NCI-H2227 treated with DMSO at 0.1 percent for 48 hours (cell line): ENCODE results near the gene ZNF385D.

ENCODE experiments used
- DNase-seq: peaks from one replicate; lab custom pipeline; 2025; lab: John Stamatoyannopoulos, UW

Gene ZNF385D, protein sequence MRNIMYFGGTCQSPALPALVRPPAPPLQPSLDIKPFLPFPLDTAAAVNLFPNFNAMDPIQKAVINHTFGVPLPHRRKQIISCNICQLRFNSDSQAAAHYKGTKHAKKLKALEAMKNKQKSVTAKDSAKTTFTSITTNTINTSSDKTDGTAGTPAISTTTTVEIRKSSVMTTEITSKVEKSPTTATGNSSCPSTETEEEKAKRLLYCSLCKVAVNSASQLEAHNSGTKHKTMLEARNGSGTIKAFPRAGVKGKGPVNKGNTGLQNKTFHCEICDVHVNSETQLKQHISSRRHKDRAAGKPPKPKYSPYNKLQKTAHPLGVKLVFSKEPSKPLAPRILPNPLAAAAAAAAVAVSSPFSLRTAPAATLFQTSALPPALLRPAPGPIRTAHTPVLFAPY

GRCh38 chr3:21750831-21751391, at the start of gene ZNF385D:
ZNF385D (minus strand) TSS chr3:21751210; CDS start chr3:21750916, 294 bp downstream.
- DNase-seq: peak; percentile 37

DNA sequence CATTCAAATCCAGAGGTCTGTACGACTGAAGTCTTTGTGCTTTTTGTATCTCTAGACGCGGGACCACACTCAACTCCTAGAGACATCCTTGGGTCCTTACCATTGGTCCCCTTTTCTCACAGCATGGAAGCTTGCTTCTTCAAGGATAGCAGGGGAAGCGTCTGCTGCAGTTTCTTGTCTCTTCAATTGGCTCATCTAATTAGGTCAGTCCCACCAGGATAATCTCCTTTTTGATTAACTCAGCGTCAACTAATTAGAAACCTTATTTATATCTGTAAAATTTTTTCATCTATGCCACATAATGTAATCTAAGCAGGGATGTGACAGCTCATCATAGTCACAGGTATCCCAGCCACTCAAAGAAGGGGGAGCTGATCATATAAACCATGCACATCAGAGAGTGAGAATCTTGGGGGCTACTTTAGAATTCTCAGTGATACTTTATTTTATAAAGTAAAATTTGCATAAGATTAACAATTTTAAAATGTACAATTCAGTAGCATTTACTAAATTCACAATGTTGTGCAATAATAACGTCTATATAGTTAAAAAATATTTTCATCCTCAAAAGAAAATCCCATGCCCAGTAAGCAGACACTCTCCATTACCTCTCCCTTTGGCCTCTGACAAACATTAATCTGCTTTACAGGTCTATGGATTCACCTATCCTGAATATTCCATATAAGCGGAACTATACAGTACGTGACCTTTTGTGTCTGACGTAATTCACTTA, 47.5 kb upstream of the ZNF385D start:
- DNase-seq: no peak

- no peak for DNase-seq
Measured at GRCh38 chr3:21795921-21796320, 44.9 kb upstream of the ZNF385D start.

- DNase-seq: peak; percentile 40
Measured at GRCh38 chr3:21795152-21795837, 44.3 kb upstream of the ZNF385D start.

DNA sequence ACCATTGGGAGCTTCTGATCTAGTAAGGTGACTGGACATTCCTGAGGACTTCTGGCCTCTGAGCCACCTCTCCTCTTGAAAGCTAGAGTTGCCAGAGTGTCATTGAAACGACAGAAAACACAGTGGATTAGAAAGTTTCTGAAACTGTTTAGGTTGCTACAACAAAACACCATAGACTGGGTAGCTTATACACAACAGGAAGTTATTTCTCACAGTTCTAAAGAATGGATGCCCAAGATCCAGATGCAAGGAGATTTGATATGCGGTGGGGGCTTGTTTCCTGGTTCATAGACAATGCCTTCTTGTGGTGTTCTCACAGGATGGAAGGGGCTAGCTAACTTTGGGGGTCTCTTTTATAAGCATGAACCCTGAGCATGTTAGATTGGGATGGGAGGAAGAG, 43.3 kb upstream of the ZNF385D start:
- no peak for DNase-seq

DNA sequence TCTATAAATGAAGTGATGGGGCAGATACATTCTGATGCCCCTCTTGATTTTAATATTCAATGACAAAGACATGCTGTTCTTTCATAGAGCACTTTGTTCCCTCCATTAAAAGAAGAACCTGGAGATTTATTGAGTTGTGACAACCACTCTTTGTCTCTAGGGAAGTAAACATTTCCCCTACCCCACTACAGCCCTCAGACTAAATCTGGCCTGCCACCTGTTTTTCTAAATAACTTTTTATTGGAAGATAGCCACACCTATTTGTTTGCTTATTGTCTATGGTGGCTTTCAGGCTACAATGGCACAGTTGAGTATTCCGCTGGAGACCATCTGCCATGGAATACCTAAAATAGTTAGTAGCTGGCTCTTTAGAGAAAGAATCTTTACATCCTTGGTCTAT, 41.2 kb upstream of the ZNF385D start:
- DNase-seq: no peak

GRCh38 chr3:21791356-21791755, 40.3 kb upstream of the ZNF385D start:
- DNase-seq: no peak

GRCh38 chr3:21790466-21790865, 39.5 kb upstream of the ZNF385D start:
- DNase-seq: no peak

DNA sequence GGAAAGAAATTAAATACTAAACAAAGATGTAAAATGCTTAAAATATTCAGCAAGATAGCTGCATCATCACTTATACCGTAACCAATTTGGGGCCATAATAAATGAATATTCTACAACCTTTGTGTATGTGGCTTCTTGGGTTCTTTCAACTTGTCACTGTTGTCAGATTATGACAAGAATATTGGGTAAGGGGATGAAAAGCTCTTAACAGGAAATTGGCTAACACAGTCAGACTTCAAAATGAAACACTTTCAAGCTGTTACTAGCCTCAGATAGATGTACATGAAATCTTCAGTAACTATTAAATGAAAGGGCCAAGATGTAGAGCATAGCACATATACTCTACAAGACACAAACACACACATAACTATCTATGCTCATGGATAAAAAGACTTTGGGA, 38.7 kb upstream of the ZNF385D start:
- DNase-seq: no peak

GRCh38 chr3:21786438-21786797, 35.4 kb upstream of the ZNF385D start:
- DNase-seq: no peak

- no peak for DNase-seq
Measured at GRCh38 chr3:21785765-21786437, 34.9 kb upstream of the ZNF385D start.

DNA sequence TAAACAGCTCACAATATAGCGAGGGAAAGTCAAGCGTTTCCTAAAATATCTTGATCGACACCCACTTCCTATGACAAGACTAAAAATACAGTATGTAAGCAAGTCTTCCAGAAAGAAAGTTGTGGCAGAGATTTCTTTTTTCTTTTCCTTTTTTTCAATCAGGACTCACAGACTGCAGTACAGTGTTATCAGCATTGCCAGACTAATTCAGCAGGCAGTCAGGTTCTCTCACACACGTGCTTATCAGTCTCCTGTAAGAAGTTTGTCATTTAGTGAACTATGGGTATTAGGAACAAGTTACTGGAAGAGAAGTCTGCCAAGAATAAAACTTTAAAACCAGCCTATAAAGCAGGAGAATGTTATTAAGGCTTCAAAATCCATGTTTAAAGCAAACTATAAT, 32.8 kb upstream of the ZNF385D start:
- no peak for DNase-seq

GRCh38 chr3:21781355-21781754, 30.3 kb upstream of the ZNF385D start:
- no peak for DNase-seq

GRCh38 chr3:21779909-21780308, 28.9 kb upstream of the ZNF385D start:
- DNase-seq: no peak

GRCh38 chr3:21778715-21779114, 27.7 kb upstream of the ZNF385D start:
- no peak for DNase-seq

- DNase-seq: no peak
Measured at GRCh38 chr3:21777821-21778220, 26.8 kb upstream of the ZNF385D start.

GRCh38 chr3:21766002-21766401, 15.0 kb upstream of the ZNF385D start:
- no peak for DNase-seq

- DNase-seq: no peak
Measured at GRCh38 chr3:21755896-21756295, 4.9 kb upstream of the ZNF385D start.

DNA sequence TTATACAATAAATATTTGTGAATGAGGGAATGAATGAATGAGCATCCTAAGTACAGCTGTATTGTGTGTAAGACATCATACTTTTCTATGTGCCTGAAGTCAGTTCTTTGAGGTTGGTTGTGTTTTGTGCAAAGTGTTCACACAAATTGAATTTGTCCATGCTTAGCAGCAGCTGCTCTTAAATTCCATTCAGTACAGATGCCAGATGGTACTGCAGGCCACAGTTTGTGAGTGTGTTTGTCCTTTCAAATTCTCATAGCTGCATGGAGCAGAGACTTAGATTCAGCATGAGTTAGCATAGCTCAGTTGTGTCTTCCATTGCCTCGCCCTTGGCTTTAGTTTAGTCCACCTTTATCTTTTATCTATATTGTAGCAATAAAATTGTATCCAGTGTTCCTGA, 3.8 kb upstream of the ZNF385D start:
- no peak for DNase-seq

- DNase-seq: peak; percentile 24
Measured at GRCh38 chr3:21752749-21753347, 1.8 kb upstream of the ZNF385D start.

DNA sequence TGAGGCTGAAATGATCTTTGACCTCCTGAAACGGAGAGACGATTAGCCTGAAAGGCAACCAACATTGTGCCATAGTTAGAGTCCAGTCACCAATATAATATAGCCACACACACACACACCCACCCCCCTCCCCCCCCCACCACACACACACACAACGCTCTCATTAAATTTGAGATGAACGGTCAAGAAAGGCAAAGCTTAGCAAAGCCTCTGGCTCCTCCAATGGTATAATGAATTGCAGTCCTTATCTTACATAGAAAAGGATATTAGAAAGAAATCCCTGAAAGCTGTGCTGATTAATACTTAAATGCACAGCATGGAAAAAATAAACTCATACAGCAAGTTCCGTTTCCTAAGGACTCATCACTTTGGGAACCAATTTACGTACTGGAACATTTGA, 876 bp upstream of the ZNF385D start:
- DNase-seq: no peak
